Endodermal cell (in vitro differentiated cells): ENCODE data around the gene NCS1. TPM values are rescaled to one million over a fixed set of nuclear protein-coding genes. Genes with fewer than 3 reads are reported as not detected.
A peak's percentile ranks its signal among the peaks of the same experiment; 100 is the strongest.
"Not testable (repeated sequence)": the region's sequence is repeated elsewhere in the genome, so short reads cannot be mapped to it uniquely, and the experiment has no call there.

ENCODE experiments used
- DNase-seq: peaks from one replicate; pipeline ENCODE4 v3.0.0-alpha.2; 2017
- H3K27ac ChIP-seq: 2 replicates; pipeline ENCODE4 v1.5.1; 2013; ENCODE audit warnings: mild to moderate bottlenecking, low read depth, low read length, moderate library complexity
- H3K27me3 ChIP-seq: 2 replicates; pipeline ENCODE4 v1.6.1; 2013; ENCODE audit warnings: mild to moderate bottlenecking, low read length, moderate library complexity; ENCODE audit not compliant: insufficient read depth, control insufficient read depth, poor library complexity, severe bottlenecking
- H3K36me3 ChIP-seq: 2 replicates; pipeline ENCODE4 v1.7.0; 2013; ENCODE audit warnings: mild to moderate bottlenecking, low read length, moderate library complexity; ENCODE audit not compliant: control insufficient read depth, insufficient read depth
- H3K4me1 ChIP-seq: one replicate; pipeline ENCODE4 v1.7.0; 2013; ENCODE audit warnings: low read length; ENCODE audit not compliant: control insufficient read depth, insufficient read depth
- H3K4me3 ChIP-seq: 2 replicates; pipeline ENCODE4 v1.5.1; 2013; ENCODE audit warnings: mild to moderate bottlenecking, low read length, moderate library complexity
- H3K9ac ChIP-seq: 2 replicates; pipeline ENCODE4 v1.6.1; 2013; ENCODE audit warnings: mild to moderate bottlenecking, low read length, moderate library complexity; ENCODE audit not compliant: poor library complexity, severe bottlenecking; ENCODE audit errors: extremely low read depth
- H3K9me3 ChIP-seq: 2 replicates; pipeline ENCODE4 v1.6.1; 2013; ENCODE audit warnings: mild to moderate bottlenecking, low read length, moderate library complexity; ENCODE audit not compliant: control insufficient read depth
- H3K27ac Mint-ChIP-seq: 2 replicates; pipeline ENCODE4 v1.8.0; 2020; ENCODE audit warnings: mixed read lengths
- H3K27me3 Mint-ChIP-seq: 2 replicates; pipeline ENCODE4 v1.8.0; 2021; ENCODE audit warnings: mild to moderate bottlenecking, mixed read lengths; ENCODE audit not compliant: insufficient read depth
- H3K36me3 Mint-ChIP-seq: 2 replicates; pipeline ENCODE4 v1.8.0; 2020; ENCODE audit warnings: low read depth, mixed read lengths
- H3K4me1 Mint-ChIP-seq: 2 replicates; pipeline ENCODE4 v1.8.0; 2020; ENCODE audit warnings: mixed read lengths
- H3K4me3 Mint-ChIP-seq: 2 replicates; pipeline ENCODE4 v1.8.0; 2020; ENCODE audit warnings: mild to moderate bottlenecking, moderate library complexity, mixed read lengths
- H3K9me3 Mint-ChIP-seq: 2 replicates; pipeline ENCODE4 v1.8.0; 2020; ENCODE audit warnings: mild to moderate bottlenecking, mixed read lengths
- CTCF ChIP-seq: fragments of 200-600 bp; sonication (generic); conservative IDR thresholded peaks from 2 replicates; pipeline ENCODE4 v1.5.0; 2021; ENCODE audit warnings: antibody characterized with exemption, mild to moderate bottlenecking
- WGBS, 2 experiments: methylation state at CpG; one replicate each; pipeline versions ENCODE4 v1.1.5 to v1.1.7; 2013; ENCODE audit warnings: missing lambda C conversion rate in 2 of 2, mixed read lengths in 1 of 2; ENCODE audit not compliant: insufficient coverage in 1 of 2, insufficient read length in 1 of 2; 5-methylcytosine and 5-hydroxymethylcytosine counted together
- total RNA-seq, 2 donors: library from RNA; stranded (reverse); fragmentation: NEBNext Ultra II Directional in 1 of 2; extraction: Animal tissue kit (Norgen Biotek cat#: 25700) in 1 of 2; gene quantifications; 2 replicates in 1 of 2; 3 replicates in 1 of 2; pipeline ENCODE4 v1.2.1, GENCODE V29; 2021

NCS1 gene
- total RNA-seq, 2 donors from 2014 or later: 40.6 to 47.7 TPM

DNA sequence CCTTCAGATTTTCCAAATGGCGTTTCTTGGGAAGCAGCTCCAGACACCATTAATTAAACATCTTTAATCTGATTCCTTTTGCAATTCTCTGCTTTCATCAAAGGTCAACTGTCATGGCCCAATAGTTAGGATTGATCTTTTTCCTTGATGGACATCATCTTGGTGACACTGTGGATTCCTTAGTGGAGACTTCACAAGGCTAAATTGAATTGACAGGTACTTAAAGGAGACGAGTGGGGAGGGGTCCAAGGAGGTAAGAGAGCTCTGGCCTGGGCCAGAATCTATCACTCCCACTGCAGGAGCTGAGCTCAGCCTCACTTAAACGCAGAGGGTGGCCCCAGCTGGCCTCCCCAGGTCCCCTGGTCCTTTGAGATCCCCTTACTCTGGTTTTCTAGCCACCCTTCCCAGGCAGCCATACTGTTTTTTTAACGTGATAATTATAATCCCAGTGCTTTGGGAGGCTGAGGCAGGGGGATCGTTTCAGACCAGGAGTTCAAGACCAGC is 83.5 kb downstream of the NCS1 start:
- H3K9me3 Mint-ChIP-seq: peaks cover 13% of the 10 kb centered on the region
- no peak overlapping the region for H3K27ac ChIP-seq

DNA sequence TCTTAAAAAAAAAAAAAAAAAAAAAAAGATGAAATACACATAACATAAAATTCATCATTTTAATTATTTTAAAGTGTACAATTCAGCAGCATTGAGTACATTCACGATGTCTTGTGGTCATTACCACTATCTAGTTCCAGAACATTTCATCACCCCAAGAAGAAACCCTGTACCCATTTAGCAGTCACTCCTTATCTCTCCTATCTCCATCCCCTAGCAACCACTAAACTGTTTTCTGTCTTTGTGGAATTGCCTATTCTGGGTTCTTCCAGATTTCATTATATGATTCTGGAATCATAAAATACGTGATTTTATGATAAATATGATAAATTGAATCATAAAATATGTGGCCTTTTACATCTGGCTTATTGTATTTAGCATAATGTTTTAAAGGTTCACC is 84.4 kb downstream of the NCS1 start:
- DNase-seq: no peak
- no peaks in the 10 kb centered on the region for H3K36me3 ChIP-seq
- no peak overlapping the region for H3K9ac ChIP-seq
- H3K4me3 Mint-ChIP-seq: no peak overlapping the region
- H3K4me1 Mint-ChIP-seq: no peaks in the 10 kb centered on the region
- 88 to 100% methylated on average over 2 of the region's 2 CpGs for WGBS, 2 experiments
- H3K27me3 ChIP-seq: no peaks in the 10 kb centered on the region
- no peaks in the 10 kb centered on the region for H3K9me3 ChIP-seq
- no peak overlapping the region for H3K4me3 ChIP-seq
- no peaks in the 10 kb centered on the region for H3K36me3 Mint-ChIP-seq
- peaks cover 13% of the 10 kb centered on the region for H3K9me3 Mint-ChIP-seq
- no peak overlapping the region for H3K27ac Mint-ChIP-seq
- TF ChIP-seq CTCF: no peak
- H3K27ac ChIP-seq: no peak overlapping the region
- peaks cover 3% of the 10 kb centered on the region for H3K27me3 Mint-ChIP-seq
- H3K4me1 ChIP-seq: no peaks in the 10 kb centered on the region

More for the DNA sequence above, 83.5 kb downstream of the NCS1 start:
- no peaks in the 10 kb centered on the region for H3K36me3 ChIP-seq
- H3K27me3 Mint-ChIP-seq: peaks cover 3% of the 10 kb centered on the region
- H3K27ac Mint-ChIP-seq: no peak overlapping the region
- DNase-seq: peak; percentile 9
- H3K4me1 ChIP-seq: no peaks in the 10 kb centered on the region
- H3K27me3 ChIP-seq: no peaks in the 10 kb centered on the region
- no peaks in the 10 kb centered on the region for H3K36me3 Mint-ChIP-seq
- WGBS, 2 experiments: 84 to 100% methylated on average over 3 to 5 of the region's 5 CpGs
- H3K4me3 Mint-ChIP-seq: no peak overlapping the region
- no peak for TF ChIP-seq CTCF
- H3K9me3 ChIP-seq: no peaks in the 10 kb centered on the region
- no peak overlapping the region for H3K4me3 ChIP-seq
- no peaks in the 10 kb centered on the region for H3K4me1 Mint-ChIP-seq
- no peak overlapping the region for H3K9ac ChIP-seq

- not testable (repeated sequence) for H3K27me3 ChIP-seq, H3K4me3 Mint-ChIP-seq, H3K9me3 ChIP-seq, H3K9ac ChIP-seq, H3K4me1 Mint-ChIP-seq, H3K36me3 Mint-ChIP-seq, H3K27ac ChIP-seq, H3K4me3 ChIP-seq, H3K4me1 ChIP-seq, H3K27ac Mint-ChIP-seq, H3K36me3 ChIP-seq
- Mint-ChIP-seq H3K27me3 (peaks cover 11% of the 10 kb centered on the region), H3K9me3 (peaks cover 13% of the 10 kb centered on the region)
- 95 to 97% methylated on average over 6 to 7 of the region's 7 CpGs for WGBS, 2 experiments
- DNase-seq: peak; percentile 6
These were observed 85.9 kb downstream of the NCS1 start for GRCh38 chr9:130258137-130258536.

DNA sequence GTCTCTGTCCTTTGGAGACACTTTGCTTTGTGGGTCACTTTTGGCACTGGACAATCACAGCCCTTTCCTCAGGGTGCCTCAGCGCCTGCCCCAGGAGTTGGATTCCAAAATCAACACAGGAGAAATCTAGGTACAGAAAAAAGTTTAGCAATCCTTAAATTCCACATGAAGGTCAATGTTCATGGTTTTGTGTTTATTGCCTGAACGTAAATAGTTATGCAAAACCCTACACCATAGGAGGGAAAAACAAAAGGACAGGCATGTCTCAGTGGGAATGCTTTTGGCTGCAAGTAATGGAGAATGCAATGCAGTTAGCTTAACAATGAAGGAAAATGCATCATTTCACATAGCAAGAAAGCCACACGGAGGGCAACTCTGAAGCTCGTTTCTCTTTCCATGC is 86.8 kb downstream of the NCS1 start:
- Mint-ChIP-seq H3K9me3 (peaks cover 13% of the 10 kb centered on the region), H3K36me3 (no peaks in the 10 kb centered on the region), H3K4me1 (peaks cover 3% of the 10 kb centered on the region), H3K27me3 (peaks cover 11% of the 10 kb centered on the region), H3K27ac (no peak overlapping the region), H3K4me3 (no peak overlapping the region)
- no peaks in the 10 kb centered on the region for H3K9me3 ChIP-seq
- no peak overlapping the region for H3K4me3 ChIP-seq
- 38 to 76% methylated on average over 3 to 4 of the region's 4 CpGs for WGBS, 2 experiments
- no peak overlapping the region for H3K27ac ChIP-seq
- TF ChIP-seq CTCF: no peak
- no peaks in the 10 kb centered on the region for H3K27me3 ChIP-seq
- DNase-seq: peak; percentile 28
- H3K9ac ChIP-seq: no peak overlapping the region
- H3K36me3 ChIP-seq: no peaks in the 10 kb centered on the region
- no peaks in the 10 kb centered on the region for H3K4me1 ChIP-seq
